Ureter (tissue), 1 donor: Measurements from ENCODE around the gene POC1B. TPM values are rescaled to one million over a fixed set of nuclear protein-coding genes. Genes with fewer than 3 reads are reported as not detected.
A peak's percentile ranks its signal among the peaks of the same experiment; 100 is the strongest.

Experiments used
- DNase-seq: peaks from one replicate; pipeline ENCODE4 v3.0.0-alpha.2; 2020; ENCODE audit warnings: low spot score
- total RNA-seq: library from RNA; stranded (reverse); gene quantifications from one replicate; pipeline ENCODE4 v1.2.4, GENCODE V29; 2023
- donor health status: DM: yes; HTN: yes; CAD: no.

POC1B gene
- total RNA-seq, 1 donor from 2014 or later, result 32.3 TPM

- DNase-seq, result no peak
Observed at GRCh38 chr12:89389755-89390661, 135.8 kb downstream of the POC1B start.

GRCh38 chr12:89386138-89386537, 139.7 kb downstream of the POC1B start:
- DNase-seq, result no peak

- DNase-seq, result no peak
Observed at GRCh38 chr12:89384807-89385206, 141.0 kb downstream of the POC1B start.

GRCh38 chr12:89384050-89384758, 141.6 kb downstream of the POC1B start:
- DNase-seq, result peak; percentile 60

GRCh38 chr12:89383235-89384049, 142.4 kb downstream of the POC1B start:
- no peak for DNase-seq

- no peak for DNase-seq
Observed at GRCh38 chr12:89382328-89382727, 143.5 kb downstream of the POC1B start.

- DNase-seq, result no peak
Observed at GRCh38 chr12:89379839-89380467, 145.9 kb downstream of the POC1B start.

GRCh38 chr12:89379148-89379838, 146.6 kb downstream of the POC1B start:
- no peak for DNase-seq

GRCh38 chr12:89376844-89377243, 149.0 kb downstream of the POC1B start:
- DNase-seq, result no peak

GRCh38 chr12:89376202-89376529, 149.7 kb downstream of the POC1B start:
- no peak for DNase-seq

GRCh38 chr12:89373763-89374572, 151.9 kb downstream of the POC1B start:
- DNase-seq, result no peak

GRCh38 chr12:89372584-89373370, 153.1 kb downstream of the POC1B start:
- DNase-seq, result no peak

- no peak for DNase-seq
Observed at GRCh38 chr12:89370850-89371249, 155.0 kb downstream of the POC1B start.

- DNase-seq, result no peak
Observed at GRCh38 chr12:89370421-89370831, 155.4 kb downstream of the POC1B start.

Other genes with a start within 250 kb of the POC1B start
- gene DUSP6, start 173.5 kb downstream of the POC1B start, total RNA-seq, result 88.7 TPM
- gene GALNT4, start 1.3 kb downstream of the POC1B start, total RNA-seq, result 11.7 TPM
- 72.1 TPM for gene ATP2B1, start 182.8 kb upstream of the POC1B start, total RNA-seq